ENCODE measurements around the gene APOH. TPM values are rescaled to one million over a fixed set of nuclear protein-coding genes. Genes with fewer than 3 reads are reported as not detected.

The APOH gene
- total and polyA plus RNA-seq, 11 donors, result 0.15 to 0.30 TPM; not detected in 9

DNA sequence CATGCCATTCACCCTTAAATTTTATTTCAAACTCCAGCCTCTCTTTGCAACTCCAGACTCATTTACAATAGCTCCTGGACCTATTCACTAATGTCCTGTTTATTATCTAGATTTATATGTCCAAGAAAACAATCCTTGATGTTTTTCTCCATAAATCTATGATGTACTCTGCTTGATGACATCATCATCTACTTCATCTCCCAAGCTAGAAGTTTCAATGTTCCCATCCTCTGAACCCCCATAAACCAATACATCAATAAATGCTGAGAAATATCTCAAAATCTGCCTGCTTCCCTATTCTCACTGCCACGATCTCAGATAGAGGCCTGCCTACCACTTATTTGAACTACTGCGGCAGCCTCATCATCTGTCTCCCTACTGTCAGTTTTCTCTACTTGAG lies 41.5 kb downstream of the APOH start:
- Histone ChIP-seq H3K36me3 (peaks cover 0 to 3% (median 1%) of the 10 kb centered on the region in 9 donors), H3K9me3 (no peaks in the 10 kb centered on the region), H3K27me3 (no peaks in the 10 kb centered on the region), H3K27ac (no peak overlapping the region), H3K4me1 (peaks cover 5 to 32% (median 17%) of the 10 kb centered on the region in 12 donors), H3K4me3 (no peak overlapping the region)
- intact Hi-C loops (cut with DNase I), result no loop called here
- TF ChIP-seq POLR2A (IDR thresholded peaks at IDR 0.05), result no peak
- TF ChIP-seq CTCF (IDR thresholded peaks at IDR 0.05), result no peak
- DNase-seq, result no peak
- WGBS, 4 donors, result 92 to 98% (median 95%) methylated on average over 2 of the region's 2 CpGs
- no peak for ATAC-seq

- H3K36me3 ChIP-seq, result peaks cover 0 to 22% (median 9%) of the 10 kb centered on the region in 9 donors
- DNase-seq, result no peak
- H3K4me3 ChIP-seq, result no peak overlapping the region
- TF ChIP-seq CTCF (IDR thresholded peaks at IDR 0.05) (no peak), POLR2A (IDR thresholded peaks at IDR 0.05) (no peak)
- no peak overlapping the region for H3K27ac ChIP-seq
- no peaks in the 10 kb centered on the region for H3K27me3 ChIP-seq
- no peaks in the 10 kb centered on the region for H3K9me3 ChIP-seq
- intact Hi-C loops (cut with DNase I), result no loop called here
- peaks cover 5 to 23% (median 13%) of the 10 kb centered on the region in 12 donors for H3K4me1 ChIP-seq
- ATAC-seq, result no peak
- WGBS, 4 donors, result 95 to 98% (median 95%) methylated on average over 4 of the region's 4 CpGs
Observed at GRCh38 chr17:66185862-66186261, 43.4 kb downstream of the APOH start.

GRCh38 chr17:66184392-66184791 lies 44.8 kb downstream of the APOH start:
- TF ChIP-seq CTCF (IDR thresholded peaks at IDR 0.05) (no peak), POLR2A (IDR thresholded peaks at IDR 0.05) (no peak)
- DNase-seq (no peak), ATAC-seq (no peak)
- intact Hi-C loops (cut with DNase I), result no loop called here
- H3K4me1 ChIP-seq, result peaks cover 0 to 8% (median 0%) of the 10 kb centered on the region in 12 donors
- H3K27me3 ChIP-seq, result no peaks in the 10 kb centered on the region
- 95 to 100% (median 96%) methylated on average over 1 of the region's 1 CpG for WGBS, 4 donors
- no peaks in the 10 kb centered on the region for H3K9me3 ChIP-seq
- no peak overlapping the region for H3K27ac ChIP-seq
- no peak overlapping the region for H3K4me3 ChIP-seq
- H3K36me3 ChIP-seq, result peaks cover 0 to 33% (median 9%) of the 10 kb centered on the region in 9 donors

GRCh38 chr17:66183529-66183928 lies 45.7 kb downstream of the APOH start:
- Histone ChIP-seq H3K27ac (no peak overlapping the region), H3K27me3 (no peaks in the 10 kb centered on the region), H3K9me3 (no peaks in the 10 kb centered on the region), H3K36me3 (peaks cover 0 to 37% (median 9%) of the 10 kb centered on the region in 9 donors), H3K4me3 (no peak overlapping the region), H3K4me1 (no peaks in the 10 kb centered on the region)
- ATAC-seq, result no peak
- intact Hi-C loops (cut with DNase I), result no loop called here
- DNase-seq, result no peak
- TF ChIP-seq POLR2A (IDR thresholded peaks at IDR 0.05) (no peak), CTCF (IDR thresholded peaks at IDR 0.05) (no peak)
